NCI-H524 (cell line): Measurements from ENCODE around the gene AHI1.

Experiments used
- DNase-seq, 2 experiments: peaks; one replicate each; lab custom pipeline; 2025; lab: John Stamatoyannopoulos, UW

The AHI1 gene

DNA sequence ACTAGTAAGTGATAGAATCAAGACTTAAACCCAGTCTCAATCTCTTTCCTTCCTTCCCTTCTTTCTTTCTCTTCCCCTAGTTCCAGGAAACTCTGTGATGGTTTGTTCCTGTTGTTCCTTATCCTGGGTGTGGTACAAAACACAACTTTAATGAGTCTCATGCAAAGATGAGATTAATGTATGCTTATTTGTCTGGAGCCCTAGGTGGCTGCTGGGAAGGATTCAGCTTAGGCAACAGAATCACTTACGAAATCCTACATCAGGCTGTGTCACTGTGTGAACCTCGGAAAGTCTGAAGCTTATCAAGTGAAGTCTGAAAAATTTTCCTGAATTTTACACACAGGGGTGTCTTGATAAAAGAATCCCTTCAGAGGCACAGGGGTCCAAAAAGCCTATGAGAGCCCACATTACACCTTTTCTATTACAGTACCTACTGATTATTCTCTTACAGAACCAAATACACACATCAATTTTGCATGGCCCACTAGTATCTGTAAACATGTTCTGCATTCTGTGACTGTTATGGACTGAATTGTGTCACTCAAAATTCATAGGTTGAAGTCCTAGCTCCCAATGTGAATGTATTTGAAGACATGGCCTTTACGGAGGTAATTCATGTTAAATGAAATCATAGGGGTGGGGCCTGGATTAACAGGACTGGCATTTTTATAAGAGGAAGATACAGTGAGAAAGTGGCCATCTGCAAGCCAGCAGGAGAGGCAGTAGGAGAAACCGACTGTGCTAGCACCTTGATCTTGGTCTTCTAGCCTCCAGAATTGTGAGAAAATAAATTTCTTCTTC, 171.7 kb downstream of the AHI1 start:
- no peak for DNase-seq

DNA sequence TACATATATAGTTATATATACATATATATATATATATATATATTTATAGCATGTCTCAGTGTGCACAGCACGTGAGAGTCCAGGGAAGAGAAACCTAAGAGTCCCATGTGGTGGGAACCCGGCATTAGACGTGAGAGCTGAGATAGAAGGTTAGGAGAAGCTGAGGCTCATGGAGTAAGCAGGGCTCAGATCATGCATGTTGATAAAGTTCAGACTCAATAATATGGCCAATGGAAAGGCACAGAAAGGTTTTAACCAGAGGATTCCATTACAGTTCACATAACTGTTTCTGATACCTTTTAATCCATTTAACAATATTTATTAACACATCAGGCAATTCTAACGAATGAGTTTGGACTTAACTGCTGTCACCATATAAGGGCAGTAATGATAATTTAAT, 173.0 kb downstream of the AHI1 start:
- DNase-seq = no peak

GRCh38 chr6:135323979-135324378, 173.6 kb downstream of the AHI1 start:
- DNase-seq = no peak

DNA sequence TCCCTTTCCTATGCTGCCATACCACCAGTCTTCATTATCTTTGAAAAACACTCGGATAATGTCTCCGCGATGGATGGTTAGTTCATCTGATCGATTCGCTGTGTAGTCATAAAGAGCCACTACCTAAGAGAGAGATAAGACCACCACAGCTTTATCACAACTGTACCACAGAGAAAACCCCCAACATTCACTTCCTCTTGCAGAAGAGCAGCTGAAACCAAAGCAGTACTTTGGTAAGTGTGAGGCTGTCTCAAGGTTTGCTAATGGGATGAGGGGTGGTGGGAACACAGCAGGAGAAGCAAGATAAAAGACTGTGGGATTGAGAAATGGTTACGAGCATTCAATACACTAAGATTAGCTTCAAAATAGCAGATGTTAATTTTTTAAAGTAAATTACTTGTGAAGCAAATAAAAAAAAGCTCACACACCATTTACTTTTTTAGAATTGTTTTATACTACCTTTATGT, 174.3 kb downstream of the AHI1 start:
- no peak for DNase-seq

- no peak for DNase-seq
Observed at GRCh38 chr6:135322427-135323201, 174.9 kb downstream of the AHI1 start.

GRCh38 chr6:135320721-135321621, 176.6 kb downstream of the AHI1 start:
- no peak for DNase-seq

- DNase-seq = no peak
Observed at GRCh38 chr6:135319819-135320218, 177.7 kb downstream of the AHI1 start.

GRCh38 chr6:135318738-135319469, 178.6 kb downstream of the AHI1 start:
- DNase-seq = no peak

DNA sequence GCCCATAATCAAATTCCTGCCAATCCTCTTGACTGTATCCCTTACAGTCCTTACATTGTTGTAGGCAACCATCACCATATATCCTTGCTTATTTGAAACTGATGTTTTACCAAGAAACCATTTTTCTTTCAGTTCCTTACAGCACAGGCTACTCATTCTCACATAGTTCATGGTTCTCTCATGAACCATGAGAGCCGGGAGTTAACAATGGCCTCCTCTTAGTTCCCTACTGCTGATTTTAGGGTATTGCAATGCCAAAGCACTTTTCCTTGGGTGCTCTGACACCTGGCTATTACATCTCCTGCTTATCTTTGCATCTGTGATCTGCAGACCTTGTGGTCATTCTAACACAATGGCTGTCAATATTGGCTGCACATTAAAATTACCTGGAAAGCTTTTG, 183.0 kb downstream of the AHI1 start:
- no peak for DNase-seq

DNA sequence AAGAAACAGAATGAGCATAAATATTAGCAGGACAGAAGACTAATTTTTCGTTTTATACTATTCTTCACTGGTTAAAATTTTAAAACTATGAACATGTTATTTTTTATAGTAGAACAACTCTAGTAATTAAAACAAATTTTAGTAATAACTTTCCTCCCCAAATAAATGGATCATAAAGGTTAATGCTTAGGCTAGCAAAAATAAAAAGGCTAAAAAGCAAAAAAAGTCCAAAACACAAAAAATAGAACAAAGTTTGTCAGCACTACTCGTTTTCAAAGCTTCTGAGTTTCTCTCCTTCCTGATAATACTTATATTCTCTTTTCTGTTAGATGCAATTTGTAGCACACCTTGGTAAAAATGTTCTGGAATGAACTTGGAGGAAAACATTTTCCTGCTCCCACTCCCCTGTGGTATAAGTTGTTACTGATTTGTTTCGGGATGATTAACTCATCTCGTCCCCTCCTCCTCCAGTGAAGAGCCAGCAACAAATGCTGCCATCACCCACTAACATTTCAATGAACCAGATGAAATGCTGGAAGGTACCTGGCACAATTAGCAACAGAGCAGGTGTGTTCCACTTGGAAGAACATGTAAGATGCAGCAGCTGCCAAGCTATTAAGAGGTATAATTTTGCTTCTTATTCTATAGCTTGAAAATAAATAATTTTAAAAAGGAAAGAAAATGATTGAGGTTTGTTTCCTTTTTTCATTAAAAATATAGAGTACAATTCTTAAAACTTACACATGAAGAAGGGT, 185.9 kb downstream of the AHI1 start:
- DNase-seq = peak; percentile 47 to 66

- peak in 1 of 2 experiments; percentile 8 for DNase-seq
Observed at GRCh38 chr6:135310291-135310690, 187.2 kb downstream of the AHI1 start.

- DNase-seq = peak in 1 of 2 experiments; percentile 38
Observed at GRCh38 chr6:135306740-135307420, 190.7 kb downstream of the AHI1 start.

DNA sequence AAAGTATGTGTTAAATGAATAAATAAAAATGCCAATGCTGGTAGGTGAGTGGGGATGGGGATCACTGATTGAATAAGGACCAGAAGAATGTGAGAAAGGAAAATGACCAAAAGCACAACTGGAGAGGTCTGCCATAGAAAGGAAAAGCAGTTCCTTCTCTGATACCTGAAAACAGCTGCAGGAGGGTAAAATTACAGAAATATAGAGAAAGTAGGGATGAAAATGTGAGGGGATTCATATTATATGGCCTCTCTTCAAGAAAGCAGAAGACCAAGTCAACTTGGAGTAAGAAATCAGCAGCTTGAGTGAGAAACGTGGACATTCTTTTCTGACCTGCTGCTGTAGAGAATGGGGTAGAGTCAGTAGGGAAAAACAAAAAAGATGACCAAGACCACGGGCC, 191.4 kb downstream of the AHI1 start:
- DNase-seq = no peak

- DNase-seq = no peak
Observed at GRCh38 chr6:135305684-135306083, 191.9 kb downstream of the AHI1 start.

DNA sequence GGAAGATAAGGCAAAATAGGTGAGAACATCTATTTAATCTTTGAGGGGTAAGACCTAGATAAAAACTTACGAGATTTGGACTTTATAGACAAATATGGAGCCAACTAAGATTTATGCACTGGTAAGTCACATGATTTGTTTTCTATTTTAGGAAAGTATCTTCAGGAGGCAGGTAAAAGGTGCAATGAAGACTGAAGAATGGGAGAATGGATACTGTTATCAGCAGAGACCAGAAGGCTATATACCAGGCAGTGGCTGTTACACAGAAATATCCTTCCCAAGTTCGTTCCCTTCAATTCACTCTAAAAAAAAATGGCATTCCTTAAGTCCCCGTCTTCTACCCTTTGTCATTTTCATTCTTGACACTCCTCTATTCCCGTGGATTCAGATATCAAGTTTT, 192.7 kb downstream of the AHI1 start:
- no peak for DNase-seq

DNA sequence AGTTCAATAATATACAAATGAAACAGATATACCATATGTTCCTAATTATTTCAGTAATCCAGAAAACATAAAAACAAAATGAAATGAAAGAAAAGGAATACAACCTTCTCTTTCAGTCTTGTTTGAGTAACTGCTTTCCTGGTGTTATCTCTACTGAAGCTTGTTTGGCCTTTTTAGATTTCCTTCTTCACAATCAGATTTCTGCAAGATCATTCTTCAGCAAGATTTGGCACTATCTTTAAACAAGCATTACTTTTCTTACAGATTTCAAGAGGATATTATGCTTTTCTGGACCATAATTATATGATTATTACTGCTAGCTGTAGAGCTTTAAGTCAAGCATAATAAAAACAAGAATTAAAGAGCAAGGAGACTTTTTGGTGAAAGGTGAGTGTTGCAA, 196.2 kb downstream of the AHI1 start:
- no peak for DNase-seq

- DNase-seq = no peak
Observed at GRCh38 chr6:135300576-135300975, 197.0 kb downstream of the AHI1 start.

DNA sequence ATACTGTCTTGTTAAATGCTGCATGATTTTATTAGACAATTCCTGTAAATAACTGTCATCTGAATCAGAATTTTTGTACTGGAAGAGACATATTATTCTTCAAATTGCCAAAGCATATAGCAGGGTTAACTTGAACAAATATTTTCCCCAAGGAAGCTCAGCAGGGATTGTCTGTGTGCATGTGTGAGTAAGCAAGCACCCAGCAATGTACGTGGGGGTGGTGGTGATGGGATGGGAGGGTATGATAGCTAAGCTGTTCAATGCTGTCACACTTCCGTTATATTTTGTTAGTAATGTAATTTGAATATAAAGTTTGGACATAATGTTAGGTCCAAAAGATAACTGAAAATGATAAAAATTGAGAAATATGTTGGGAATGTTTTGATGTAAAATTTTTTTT, 198.3 kb downstream of the AHI1 start:
- DNase-seq = no peak

DNA sequence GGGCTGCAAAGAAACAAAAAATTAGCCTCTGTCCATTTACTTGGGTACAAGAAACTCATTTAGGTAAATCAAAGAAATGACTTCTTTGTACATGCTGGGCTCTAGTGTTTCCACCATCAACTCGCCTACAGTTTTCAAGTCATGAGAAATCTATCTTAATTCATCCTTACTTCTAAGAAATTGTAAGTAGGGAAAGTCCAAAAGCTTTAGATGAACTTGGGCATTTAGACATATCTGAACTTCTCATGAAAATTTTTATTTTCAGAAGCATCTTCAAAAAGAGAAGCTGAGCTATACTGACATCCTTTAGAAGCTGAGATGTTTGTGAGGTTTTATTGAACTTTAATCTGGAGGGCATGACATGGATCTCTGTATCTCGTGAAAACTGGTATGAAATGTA, 199.1 kb downstream of the AHI1 start:
- no peak for DNase-seq

DNA sequence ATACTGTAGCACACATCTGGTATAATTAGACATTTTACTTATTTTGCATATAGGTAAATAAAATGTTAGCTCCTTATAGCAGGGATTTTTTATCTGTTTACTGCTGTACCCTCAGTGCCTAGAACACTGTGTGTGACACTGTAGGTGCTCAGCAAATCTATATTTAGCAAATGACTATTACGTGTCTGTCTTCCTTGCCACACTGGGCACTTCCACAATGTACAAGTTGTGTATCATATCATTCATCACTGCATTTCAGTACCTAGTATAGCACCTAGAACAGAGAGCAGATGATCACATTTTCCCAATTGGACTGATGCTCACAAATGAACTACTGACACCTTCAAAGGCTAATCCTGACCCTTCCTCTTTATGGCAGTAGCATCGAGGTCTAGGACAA, 200.8 kb downstream of the AHI1 start:
- no peak for DNase-seq
